Liver (tissue), 9 donors: ENCODE data around the gene ITGA4. TPM values are rescaled to one million over a fixed set of nuclear protein-coding genes. Genes with fewer than 3 reads are reported as not detected.
A peak's percentile ranks its signal among the peaks of the same experiment; 100 is the strongest.

Experiments
- DNase-seq: peaks from one replicate; pipeline ENCODE4 v3.0.0-alpha.2; 2017; ENCODE audit warnings: low spot score
- H3K27ac ChIP-seq, 2 donors: one replicate each; pipeline ENCODE4 v1.7.0; 2013; ENCODE audit warnings: inconsistent platforms in 2 of 2, low read length in 2 of 2, control low read depth in 1 of 2, low read depth in 1 of 2, mild to moderate bottlenecking in 1 of 2
- H3K27me3 ChIP-seq, 4 donors: one replicate each; pipeline versions ENCODE4 v1.6.1 to v1.7.0; 2013; ENCODE audit warnings: low read length in 3 of 4, inconsistent platforms in 1 of 4, mild to moderate bottlenecking in 1 of 4, moderate library complexity in 1 of 4; ENCODE audit not compliant: control insufficient read depth in 4 of 4, insufficient read depth in 4 of 4
- H3K36me3 ChIP-seq, 4 donors: one replicate each; pipeline versions ENCODE4 v1.6.1 to v1.7.0; 2013; ENCODE audit warnings: low read length in 3 of 4, mild to moderate bottlenecking in 3 of 4, low read depth in 1 of 4, moderate library complexity in 1 of 4; ENCODE audit not compliant: control insufficient read depth in 4 of 4, insufficient read depth in 3 of 4
- H3K4me1 ChIP-seq, 4 donors: one replicate each; pipeline versions ENCODE4 v1.6.1 to v1.7.0; 2013; ENCODE audit warnings: low read length in 3 of 4, mild to moderate bottlenecking in 3 of 4, moderate library complexity in 1 of 4; ENCODE audit not compliant: control insufficient read depth in 4 of 4, insufficient read depth in 4 of 4
- H3K4me3 ChIP-seq, 3 donors: one replicate each; pipeline versions ENCODE4 v1.6.1 to v1.7.0; 2013; ENCODE audit warnings: low read length in 3 of 3, control low read depth in 1 of 3, low read depth in 1 of 3, mild to moderate bottlenecking in 1 of 3
- H3K9ac ChIP-seq, 2 donors: one replicate each; pipeline ENCODE4 v1.7.0; 2013; ENCODE audit warnings: low read length in 2 of 2, mild to moderate bottlenecking in 2 of 2, moderate library complexity in 2 of 2, control low read depth in 1 of 2, low read depth in 1 of 2
- H3K9me3 ChIP-seq, 4 donors: one replicate each; pipeline versions ENCODE4 v1.6.1 to v1.7.0; 2013; ENCODE audit warnings: low read length in 3 of 4; ENCODE audit not compliant: control insufficient read depth in 4 of 4
- EGR1 ChIP-seq, 2 donors: IDR thresholded peaks; 2 replicates each; pipeline ENCODE4 v1.6.1; 2016 to 2018; ENCODE audit warnings: antibody characterized with exemption in 2 of 2, low read depth in 2 of 2
- FOXA1 ChIP-seq: IDR thresholded peaks from 2 replicates; pipeline ENCODE4 v1.6.1; 2016; ENCODE audit warnings: antibody characterized with exemption
- FOXA2 ChIP-seq: IDR thresholded peaks from 2 replicates; pipeline ENCODE4 v1.6.1; 2016; ENCODE audit warnings: antibody characterized with exemption
- GABPA ChIP-seq, 2 donors: IDR thresholded peaks in 1 of 2; conservative IDR thresholded peaks in 1 of 2; 2 replicates each; pipeline ENCODE4 v1.6.1; 2016; ENCODE audit warnings: antibody characterized with exemption in 2 of 2, mild to moderate bottlenecking in 1 of 2, moderate library complexity in 1 of 2
- HNF4A ChIP-seq, 2 donors: conservative IDR thresholded peaks; 2 replicates each; pipeline ENCODE4 v1.6.1; 2016; ENCODE audit warnings: antibody characterized with exemption in 2 of 2, mild to moderate bottlenecking in 2 of 2
- HNF4G ChIP-seq: IDR thresholded peaks from 2 replicates; pipeline ENCODE4 v1.6.1; 2016; ENCODE audit warnings: antibody characterized with exemption
- JUND ChIP-seq, 2 donors: IDR thresholded peaks; 2 replicates each; pipeline ENCODE4 v1.6.1; 2016; ENCODE audit warnings: antibody characterized with exemption in 2 of 2
- NR2F2 ChIP-seq: IDR thresholded peaks from 2 replicates; pipeline ENCODE4 v1.6.1; 2016; ENCODE audit warnings: antibody characterized with exemption
- RAD21 ChIP-seq, 2 donors: IDR thresholded peaks; 2 replicates each; pipeline ENCODE4 v1.6.1; 2016; ENCODE audit warnings: antibody characterized with exemption in 2 of 2, mild to moderate bottlenecking in 2 of 2
- RXRA ChIP-seq, 2 donors: IDR thresholded peaks; 2 replicates each; pipeline ENCODE4 v1.6.1; 2017 to 2018; ENCODE audit warnings: antibody characterized with exemption in 2 of 2, mild to moderate bottlenecking in 1 of 2
- SP1 ChIP-seq: IDR thresholded peaks from 2 replicates; pipeline ENCODE4 v1.6.1; 2018; ENCODE audit warnings: antibody characterized with exemption, mild to moderate bottlenecking
- TAF1 ChIP-seq: conservative IDR thresholded peaks from 2 replicates; pipeline ENCODE4 v1.6.1; 2016; ENCODE audit warnings: antibody characterized with exemption, mild to moderate bottlenecking
- YY1 ChIP-seq: IDR thresholded peaks from 2 replicates; pipeline ENCODE4 v1.6.1; 2016; ENCODE audit warnings: antibody characterized with exemption, mild to moderate bottlenecking
- WGBS: extraction: QIAGEN DNeasy Blood & Tissue Kit; methylation state at CpG from one replicate; pipeline ENCODE4 v1.1.7; 2013; 5-methylcytosine and 5-hydroxymethylcytosine counted together
- polyA plus RNA-seq, 2 donors: library from polyadenylated mRNA; stranded (reverse) in 1 of 2; unstranded in 1 of 2; fragments of 200-250 nt in 1 of 2; fragments of >200 nt in 1 of 2; fragmentation: Nextera tagmentation in 1 of 2; extraction: Ambion mirVana in 1 of 2; gene quantifications; one replicate each; pipeline versions ENCODE4 v1.2.1 to v1.2.3, GENCODE V29; 2013 to 2015
- total RNA-seq, 2 donors: library from RNA; depleted of rRNA; stranded (reverse); fragments of >200 nt; gene quantifications; one replicate each; pipeline ENCODE4 v1.2.3, GENCODE V29; 2014
- TF ChIP-seq, protein P1 (sequence below): fragments of 150-350 bp; IDR thresholded peaks from 2 replicates; pipeline ENCODE4 v1.5.1; 2017; ENCODE audit warnings: improper control_type of control experiment, low read depth, low read length; ENCODE audit not compliant: missing input control
- TF ChIP-seq, protein P2 (sequence below): IDR thresholded peaks from 2 replicates; pipeline ENCODE4 v1.6.1; 2016; ENCODE audit warnings: antibody characterized with exemption
- TF ChIP-seq, protein P3 (sequence below): IDR thresholded peaks from 2 replicates; pipeline ENCODE4 v1.6.1; 2016; ENCODE audit warnings: antibody characterized with exemption, mild to moderate bottlenecking
- TF ChIP-seq, protein P4 (sequence below): IDR thresholded peaks from 2 replicates; pipeline ENCODE4 v1.6.1; 2016; ENCODE audit warnings: antibody characterized with exemption
- TF ChIP-seq, protein P5 (sequence below): IDR thresholded peaks from 2 replicates; pipeline ENCODE4 v1.6.1; 2016; ENCODE audit warnings: antibody characterized with exemption
- donor health status: healthy.
- donor health status: healthy.
- donor health status: healthy.
- donor health status: healthy.
- donor health status: healthy.

Gene ITGA4
- total and polyA plus RNA-seq, 4 donors: 1.6 to 142 (median 4.1) TPM

DNA sequence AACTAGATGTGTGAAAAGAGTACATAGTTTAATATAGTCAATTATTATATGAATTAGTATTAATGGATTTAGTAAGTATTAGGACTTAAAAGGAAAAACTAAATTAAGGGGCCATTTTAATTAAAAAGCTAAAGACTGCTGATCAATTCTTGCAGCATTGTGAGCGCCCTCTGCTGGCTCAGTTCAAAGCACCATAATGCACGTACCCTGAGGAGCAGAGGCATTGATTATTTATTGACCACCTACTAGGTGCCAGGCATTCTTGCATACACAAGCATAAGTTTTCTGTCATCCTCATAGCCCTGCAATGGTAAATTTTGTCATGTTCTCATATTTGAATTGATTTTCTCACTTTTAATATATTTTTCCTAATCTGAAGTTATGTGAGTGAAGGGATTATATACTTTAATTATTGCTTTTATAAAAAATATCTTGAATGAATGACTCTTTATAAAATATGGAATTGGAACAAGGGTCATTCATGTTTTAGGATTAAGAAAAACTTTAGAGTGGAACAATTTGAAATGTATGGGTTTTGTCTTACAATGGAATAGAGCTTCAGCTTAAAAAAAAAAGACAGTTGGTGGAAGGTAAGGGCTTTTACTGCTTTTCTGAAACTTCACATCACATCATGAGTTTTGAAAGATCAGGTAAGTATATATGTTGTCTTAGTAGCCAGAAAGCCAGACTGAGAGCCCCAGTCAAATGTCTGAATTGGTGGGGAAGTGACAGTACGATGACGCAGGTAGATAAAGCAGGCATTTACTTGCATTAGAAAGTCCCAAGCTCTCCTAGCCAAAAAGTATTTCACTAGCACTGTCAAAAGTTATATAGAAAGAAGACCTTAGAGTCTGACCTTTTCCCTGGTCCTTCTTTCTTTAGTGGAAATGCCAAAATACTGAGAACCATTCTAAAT lies 9.7 kb downstream of the ITGA4 start:
- Histone ChIP-seq H3K9ac (no peak overlapping the region), H3K36me3 (no peaks in the 10 kb centered on the region), H3K4me3 (no peak overlapping the region), H3K4me1 (no peaks in the 10 kb centered on the region), H3K9me3 (no peaks in the 10 kb centered on the region), H3K27me3 (no peaks in the 10 kb centered on the region), H3K27ac (no peak overlapping the region)
- TF ChIP-seq RAD21 (IDR thresholded peaks at IDR 0.05) (peak; percentile 73 to 82), FOXA1 (no peak)
- TF ChIP-seq, protein P1, sequence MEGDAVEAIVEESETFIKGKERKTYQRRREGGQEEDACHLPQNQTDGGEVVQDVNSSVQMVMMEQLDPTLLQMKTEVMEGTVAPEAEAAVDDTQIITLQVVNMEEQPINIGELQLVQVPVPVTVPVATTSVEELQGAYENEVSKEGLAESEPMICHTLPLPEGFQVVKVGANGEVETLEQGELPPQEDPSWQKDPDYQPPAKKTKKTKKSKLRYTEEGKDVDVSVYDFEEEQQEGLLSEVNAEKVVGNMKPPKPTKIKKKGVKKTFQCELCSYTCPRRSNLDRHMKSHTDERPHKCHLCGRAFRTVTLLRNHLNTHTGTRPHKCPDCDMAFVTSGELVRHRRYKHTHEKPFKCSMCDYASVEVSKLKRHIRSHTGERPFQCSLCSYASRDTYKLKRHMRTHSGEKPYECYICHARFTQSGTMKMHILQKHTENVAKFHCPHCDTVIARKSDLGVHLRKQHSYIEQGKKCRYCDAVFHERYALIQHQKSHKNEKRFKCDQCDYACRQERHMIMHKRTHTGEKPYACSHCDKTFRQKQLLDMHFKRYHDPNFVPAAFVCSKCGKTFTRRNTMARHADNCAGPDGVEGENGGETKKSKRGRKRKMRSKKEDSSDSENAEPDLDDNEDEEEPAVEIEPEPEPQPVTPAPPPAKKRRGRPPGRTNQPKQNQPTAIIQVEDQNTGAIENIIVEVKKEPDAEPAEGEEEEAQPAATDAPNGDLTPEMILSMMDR: peak; percentile 67
- TF ChIP-seq, protein P2, sequence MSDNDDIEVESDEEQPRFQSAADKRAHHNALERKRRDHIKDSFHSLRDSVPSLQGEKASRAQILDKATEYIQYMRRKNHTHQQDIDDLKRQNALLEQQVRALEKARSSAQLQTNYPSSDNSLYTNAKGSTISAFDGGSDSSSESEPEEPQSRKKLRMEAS: no peak
- peak; percentile 83 for DNase-seq
- 47% methylated on average over 4 of the region's 4 CpGs for WGBS

DNA sequence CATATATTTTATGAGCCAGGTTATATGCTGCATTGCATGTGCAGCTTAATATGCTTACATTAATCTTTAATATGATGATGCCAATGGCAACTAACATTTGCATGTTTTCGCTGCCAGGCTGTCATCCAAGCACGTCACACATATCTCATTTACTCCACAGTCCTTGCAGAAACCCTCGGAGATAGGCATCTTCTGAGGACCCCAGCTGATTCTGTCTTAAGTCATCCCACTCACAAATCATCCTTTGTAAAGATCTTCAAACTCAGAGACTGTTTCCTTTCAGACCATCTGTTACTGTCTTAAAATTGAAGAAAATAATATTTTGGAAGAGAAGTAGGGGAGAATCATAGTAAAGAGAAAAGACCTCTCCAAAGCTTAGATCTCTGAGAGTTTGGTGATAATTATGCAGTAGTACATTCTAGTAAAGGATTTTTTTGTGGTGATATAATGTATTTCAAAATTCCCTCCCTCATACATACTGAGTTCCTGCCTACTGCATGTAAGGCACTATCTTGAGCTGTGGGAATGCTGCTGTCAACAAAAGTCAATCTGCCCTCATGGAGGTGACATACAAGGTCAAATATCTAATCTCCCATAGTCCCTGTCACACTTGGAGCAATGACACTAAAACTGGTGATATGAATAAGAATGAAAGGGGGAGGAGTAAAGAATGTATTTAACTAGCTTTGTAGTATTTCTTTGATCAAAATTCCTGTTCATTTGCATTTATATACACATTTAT lies 11.0 kb downstream of the ITGA4 start:
- Histone ChIP-seq H3K9me3 (no peaks in the 10 kb centered on the region), H3K27me3 (peaks cover 0 to 3% (median 0%) of the 10 kb centered on the region in 4 donors), H3K9ac (no peak overlapping the region), H3K4me1 (no peaks in the 10 kb centered on the region), H3K36me3 (no peaks in the 10 kb centered on the region), H3K4me3 (no peak overlapping the region), H3K27ac (no peak overlapping the region)
- WGBS: 57% methylated on average over 3 of the region's 3 CpGs
- DNase-seq: no peak
- TF ChIP-seq SP1: no peak
- TF ChIP-seq, protein P3, sequence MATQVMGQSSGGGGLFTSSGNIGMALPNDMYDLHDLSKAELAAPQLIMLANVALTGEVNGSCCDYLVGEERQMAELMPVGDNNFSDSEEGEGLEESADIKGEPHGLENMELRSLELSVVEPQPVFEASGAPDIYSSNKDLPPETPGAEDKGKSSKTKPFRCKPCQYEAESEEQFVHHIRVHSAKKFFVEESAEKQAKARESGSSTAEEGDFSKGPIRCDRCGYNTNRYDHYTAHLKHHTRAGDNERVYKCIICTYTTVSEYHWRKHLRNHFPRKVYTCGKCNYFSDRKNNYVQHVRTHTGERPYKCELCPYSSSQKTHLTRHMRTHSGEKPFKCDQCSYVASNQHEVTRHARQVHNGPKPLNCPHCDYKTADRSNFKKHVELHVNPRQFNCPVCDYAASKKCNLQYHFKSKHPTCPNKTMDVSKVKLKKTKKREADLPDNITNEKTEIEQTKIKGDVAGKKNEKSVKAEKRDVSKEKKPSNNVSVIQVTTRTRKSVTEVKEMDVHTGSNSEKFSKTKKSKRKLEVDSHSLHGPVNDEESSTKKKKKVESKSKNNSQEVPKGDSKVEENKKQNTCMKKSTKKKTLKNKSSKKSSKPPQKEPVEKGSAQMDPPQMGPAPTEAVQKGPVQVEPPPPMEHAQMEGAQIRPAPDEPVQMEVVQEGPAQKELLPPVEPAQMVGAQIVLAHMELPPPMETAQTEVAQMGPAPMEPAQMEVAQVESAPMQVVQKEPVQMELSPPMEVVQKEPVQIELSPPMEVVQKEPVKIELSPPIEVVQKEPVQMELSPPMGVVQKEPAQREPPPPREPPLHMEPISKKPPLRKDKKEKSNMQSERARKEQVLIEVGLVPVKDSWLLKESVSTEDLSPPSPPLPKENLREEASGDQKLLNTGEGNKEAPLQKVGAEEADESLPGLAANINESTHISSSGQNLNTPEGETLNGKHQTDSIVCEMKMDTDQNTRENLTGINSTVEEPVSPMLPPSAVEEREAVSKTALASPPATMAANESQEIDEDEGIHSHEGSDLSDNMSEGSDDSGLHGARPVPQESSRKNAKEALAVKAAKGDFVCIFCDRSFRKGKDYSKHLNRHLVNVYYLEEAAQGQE: no peak
- no peak for TF ChIP-seq JUND (IDR thresholded peaks at IDR 0.05)
- no peak for TF ChIP-seq FOXA1
- TF ChIP-seq YY1: no peak
- TF ChIP-seq, protein P1: no peak
- TF ChIP-seq GABPA (IDR thresholded peaks at IDR 0.05 in 1 of 2, conservative IDR thresholded peaks at IDR 0.05 in 1 of 2): no peak
- TF ChIP-seq, protein P4, sequence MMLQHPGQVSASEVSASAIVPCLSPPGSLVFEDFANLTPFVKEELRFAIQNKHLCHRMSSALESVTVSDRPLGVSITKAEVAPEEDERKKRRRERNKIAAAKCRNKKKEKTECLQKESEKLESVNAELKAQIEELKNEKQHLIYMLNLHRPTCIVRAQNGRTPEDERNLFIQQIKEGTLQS: no peak
- no peak for TF ChIP-seq FOXA2
- TF ChIP-seq, protein P2: no peak
- TF ChIP-seq NR2F2: no peak
- TF ChIP-seq RAD21 (IDR thresholded peaks at IDR 0.05): no peak
- no peak for TF ChIP-seq HNF4A (conservative IDR thresholded peaks at IDR 0.05)
- TF ChIP-seq RXRA (IDR thresholded peaks at IDR 0.05): no peak
- TF ChIP-seq EGR1 (IDR thresholded peaks at IDR 0.05; ENCODE audit: low read depth in 2 of 2): no peak
- TF ChIP-seq, protein P5, sequence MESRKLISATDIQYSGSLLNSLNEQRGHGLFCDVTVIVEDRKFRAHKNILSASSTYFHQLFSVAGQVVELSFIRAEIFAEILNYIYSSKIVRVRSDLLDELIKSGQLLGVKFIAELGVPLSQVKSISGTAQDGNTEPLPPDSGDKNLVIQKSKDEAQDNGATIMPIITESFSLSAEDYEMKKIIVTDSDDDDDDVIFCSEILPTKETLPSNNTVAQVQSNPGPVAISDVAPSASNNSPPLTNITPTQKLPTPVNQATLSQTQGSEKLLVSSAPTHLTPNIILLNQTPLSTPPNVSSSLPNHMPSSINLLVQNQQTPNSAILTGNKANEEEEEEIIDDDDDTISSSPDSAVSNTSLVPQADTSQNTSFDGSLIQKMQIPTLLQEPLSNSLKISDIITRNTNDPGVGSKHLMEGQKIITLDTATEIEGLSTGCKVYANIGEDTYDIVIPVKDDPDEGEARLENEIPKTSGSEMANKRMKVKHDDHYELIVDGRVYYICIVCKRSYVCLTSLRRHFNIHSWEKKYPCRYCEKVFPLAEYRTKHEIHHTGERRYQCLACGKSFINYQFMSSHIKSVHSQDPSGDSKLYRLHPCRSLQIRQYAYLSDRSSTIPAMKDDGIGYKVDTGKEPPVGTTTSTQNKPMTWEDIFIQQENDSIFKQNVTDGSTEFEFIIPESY: no peak
- TF ChIP-seq TAF1: no peak
- no peak for TF ChIP-seq HNF4G
